NCI-H2196 (cell line): ENCODE data around the gene RENBP.

Source experiments
- DNase-seq: peaks from one replicate; lab custom pipeline; 2025; ENCODE audit not compliant: unreplicated experiment; lab: John Stamatoyannopoulos, UW

Gene RENBP

GRCh38 chrX:153971124-153971449 is 26.6 kb upstream of the RENBP start:
- DNase-seq: peak; percentile 76

- peak; percentile 30 for DNase-seq
Observed at GRCh38 chrX:153970357-153971123, 26.1 kb upstream of the RENBP start.

DNA sequence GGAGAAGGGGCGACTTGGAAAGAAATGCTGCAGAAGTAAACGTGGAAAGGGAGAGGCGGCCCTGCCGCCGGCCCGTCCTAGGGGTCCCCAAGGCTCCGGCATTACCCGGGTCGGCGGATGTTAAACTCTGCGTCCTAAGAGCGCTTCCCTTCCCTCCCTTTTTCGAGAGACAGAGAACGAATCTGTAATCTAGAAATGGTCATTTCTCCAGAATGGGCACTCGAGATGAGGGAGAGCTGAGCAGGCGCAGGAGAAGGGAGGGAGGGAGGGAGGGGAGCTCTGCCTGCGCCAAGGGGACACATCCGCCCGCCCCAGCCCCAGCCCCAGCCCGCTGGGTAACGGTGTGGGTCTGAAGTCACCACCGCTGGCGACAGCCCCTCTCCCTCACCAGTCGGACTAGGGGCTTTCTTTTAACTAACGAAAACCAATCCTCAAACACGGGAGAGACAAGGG is 25.5 kb upstream of the RENBP start:
- DNase-seq: no peak

DNA sequence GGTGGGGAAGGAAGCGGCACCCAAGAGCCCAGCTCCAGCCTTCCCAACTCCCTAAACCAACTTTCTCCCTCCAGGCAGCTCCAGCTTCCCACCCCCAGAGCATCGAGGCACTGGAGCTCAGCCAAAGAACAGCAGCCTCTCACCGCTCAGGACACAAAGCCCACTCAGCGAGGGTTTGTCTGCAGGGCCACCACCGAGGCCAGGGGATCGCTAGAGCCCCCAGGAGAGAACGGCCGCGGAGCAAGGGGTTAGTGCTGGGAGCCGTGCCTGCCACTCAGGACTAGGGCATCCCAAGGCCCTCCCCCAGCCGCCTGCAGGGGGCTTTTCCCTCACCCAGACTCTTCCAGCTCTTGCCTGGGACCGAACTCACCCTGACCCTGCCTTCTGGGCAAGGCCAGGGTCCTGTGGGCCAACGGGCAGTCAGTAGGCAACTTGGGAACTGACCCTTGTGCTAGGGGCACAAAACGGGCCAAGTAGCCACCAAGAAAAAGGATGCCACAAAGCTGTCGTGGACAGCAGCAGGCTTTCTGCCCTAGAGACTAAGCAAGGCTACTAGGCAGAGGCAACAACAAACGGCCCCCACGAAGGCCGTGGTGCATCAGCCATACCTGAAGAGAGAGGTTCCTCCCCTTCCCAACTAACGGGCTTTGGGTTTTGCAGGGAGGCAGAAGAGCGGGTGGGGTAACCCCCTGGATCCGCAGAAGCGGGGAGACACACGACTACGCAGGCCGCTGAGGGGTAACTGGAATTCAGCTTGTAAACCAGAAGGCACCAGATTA is 24.9 kb upstream of the RENBP start:
- DNase-seq: no peak

DNA sequence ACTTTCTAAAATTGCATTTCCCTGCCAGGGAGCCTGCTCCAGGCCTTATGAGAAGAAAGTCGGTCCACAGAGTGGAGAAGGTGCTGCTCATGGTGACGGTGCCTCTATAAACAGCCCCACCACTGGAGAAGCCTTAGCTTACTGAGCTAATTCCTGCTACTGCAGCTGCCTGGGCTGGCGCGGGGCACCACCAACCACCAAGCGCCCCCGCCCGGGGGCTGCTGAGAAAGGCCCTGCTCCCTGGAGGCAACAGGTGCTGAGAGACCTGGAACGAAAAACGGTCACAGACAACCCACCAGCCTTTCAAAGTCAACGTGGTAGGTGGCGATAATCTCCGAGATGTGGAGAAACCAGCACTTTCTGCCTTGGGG is 24.3 kb upstream of the RENBP start:
- DNase-seq: no peak

DNA sequence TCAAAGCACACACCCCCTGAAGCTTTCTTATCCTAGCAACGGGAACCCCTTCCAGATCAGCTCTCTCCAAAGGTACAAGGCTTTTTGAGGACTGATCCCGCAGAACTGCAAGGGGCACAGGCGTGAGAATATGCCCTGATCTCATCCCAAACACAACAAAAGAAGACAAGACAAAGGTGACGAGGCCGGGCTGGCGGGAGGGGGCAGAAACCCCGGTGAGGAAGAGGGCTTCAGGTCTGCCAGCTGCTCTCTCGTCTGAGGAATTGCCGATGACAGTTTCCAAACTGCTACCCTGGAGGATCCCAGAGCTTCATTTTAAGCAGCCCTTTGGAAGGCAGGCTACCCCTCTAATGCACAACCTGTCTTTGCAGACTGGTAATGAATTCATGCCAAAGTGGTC is 23.8 kb upstream of the RENBP start:
- DNase-seq: no peak

DNA sequence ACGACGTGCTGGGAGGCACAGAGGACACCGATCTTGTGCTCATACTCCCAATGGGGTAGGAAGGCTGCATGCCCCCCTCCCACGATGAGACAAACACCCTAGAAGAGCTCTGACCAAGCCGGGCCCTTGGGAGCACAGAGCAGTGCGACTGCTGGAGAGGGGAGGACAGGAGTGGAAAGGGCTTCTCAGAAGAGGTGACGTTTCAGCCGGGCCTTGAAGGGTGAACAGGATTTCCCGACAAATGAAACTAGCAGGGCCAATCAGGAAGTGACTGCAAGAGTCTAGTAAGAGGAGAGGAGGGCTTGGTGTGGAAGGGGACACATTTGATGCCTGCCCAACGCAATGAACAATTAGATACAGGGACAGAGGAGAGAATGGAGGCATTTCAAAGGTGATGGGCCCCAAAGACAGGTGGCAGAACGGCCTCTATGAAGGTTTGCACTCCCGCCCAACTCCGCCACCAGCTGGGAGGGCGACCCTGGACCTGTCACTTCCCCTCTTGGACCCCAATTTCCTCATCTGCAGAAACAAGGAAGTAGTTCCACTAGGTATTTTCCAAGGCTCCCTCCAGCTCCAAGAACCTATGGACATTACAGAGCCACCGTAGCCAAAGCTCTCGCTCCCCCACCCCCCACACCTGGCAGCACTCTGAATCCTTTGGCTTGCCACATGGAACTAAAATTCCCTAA is 23.2 kb upstream of the RENBP start:
- DNase-seq: no peak

DNA sequence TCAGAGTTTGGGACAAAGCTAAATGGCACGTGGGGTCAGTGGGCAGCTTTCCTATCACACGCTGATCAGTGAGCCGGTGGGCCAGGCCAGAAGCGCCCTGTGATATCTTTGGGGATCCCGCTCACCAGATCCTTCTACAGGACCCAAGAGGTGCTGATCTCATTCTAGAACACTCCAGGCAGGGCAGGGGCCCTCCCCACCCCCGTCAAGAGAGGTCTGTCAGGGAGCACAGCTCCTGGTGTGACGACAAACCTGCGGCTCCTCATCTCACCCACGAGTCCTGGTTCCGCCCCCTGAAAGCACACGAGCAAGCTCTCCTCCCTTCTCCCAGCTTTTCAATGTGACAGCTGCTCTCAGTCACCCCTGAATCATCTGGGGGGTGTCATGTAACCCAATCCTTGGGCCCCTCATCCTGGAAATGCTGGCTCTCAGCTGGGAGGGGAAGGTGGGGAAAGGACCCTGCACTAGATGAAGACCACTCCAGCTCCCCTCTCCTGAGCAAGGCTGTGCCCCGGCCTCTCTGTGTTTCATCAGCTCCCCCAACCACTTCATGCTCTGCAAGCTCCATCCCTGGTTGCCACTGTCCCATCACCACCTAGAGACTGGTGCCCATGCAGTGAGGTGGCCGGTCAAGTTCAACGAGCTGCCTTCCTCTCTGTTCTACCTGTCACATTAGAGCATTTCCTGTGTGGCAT is 22.5 kb upstream of the RENBP start:
- DNase-seq: no peak

GRCh38 chrX:153966283-153966688 is 21.8 kb upstream of the RENBP start:
- DNase-seq: no peak

DNA sequence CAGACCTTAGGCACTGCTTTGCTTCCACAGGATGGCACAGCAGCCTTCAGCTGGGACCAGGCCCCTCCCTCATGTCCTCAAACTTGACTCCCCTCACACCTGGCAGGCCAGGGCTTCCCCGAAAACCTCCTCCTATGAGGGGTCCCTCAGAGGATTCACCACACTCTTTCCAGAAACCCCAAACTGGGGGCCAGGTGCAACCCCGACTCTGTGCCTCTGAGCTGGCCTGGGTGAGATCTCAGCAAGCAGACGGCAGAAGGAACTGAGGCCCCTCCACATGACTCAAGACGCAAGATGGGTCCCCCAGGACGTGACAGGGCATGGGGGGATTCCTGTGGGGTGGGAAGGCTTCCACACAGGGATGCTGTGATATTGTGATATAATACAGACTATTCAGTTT is 21.0 kb upstream of the RENBP start:
- DNase-seq: no peak

- no peak for DNase-seq
Observed at GRCh38 chrX:153964105-153964504, 19.7 kb upstream of the RENBP start.

DNA sequence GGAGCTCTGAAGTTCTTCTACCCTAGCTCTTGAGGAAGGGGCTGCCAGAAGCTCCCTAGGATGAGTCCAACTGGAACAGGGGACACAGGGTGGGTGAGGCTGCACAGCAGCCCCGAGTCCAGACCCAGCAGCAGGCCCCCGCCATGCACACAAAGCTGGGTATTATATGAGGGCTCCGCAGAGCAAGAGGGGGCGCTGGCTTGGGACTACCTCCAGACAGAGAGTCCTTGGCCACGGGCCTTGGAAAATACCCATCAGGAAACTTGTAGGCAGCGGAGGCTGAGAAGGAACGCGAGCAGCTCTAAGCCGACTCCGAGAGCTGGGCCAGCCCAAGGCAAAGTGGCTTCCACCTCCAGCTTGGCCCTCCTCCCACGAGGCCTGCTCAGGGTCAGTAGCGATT is 19.1 kb upstream of the RENBP start:
- no peak for DNase-seq

- DNase-seq: no peak
Observed at GRCh38 chrX:153961292-153961691, 16.8 kb upstream of the RENBP start.

DNA sequence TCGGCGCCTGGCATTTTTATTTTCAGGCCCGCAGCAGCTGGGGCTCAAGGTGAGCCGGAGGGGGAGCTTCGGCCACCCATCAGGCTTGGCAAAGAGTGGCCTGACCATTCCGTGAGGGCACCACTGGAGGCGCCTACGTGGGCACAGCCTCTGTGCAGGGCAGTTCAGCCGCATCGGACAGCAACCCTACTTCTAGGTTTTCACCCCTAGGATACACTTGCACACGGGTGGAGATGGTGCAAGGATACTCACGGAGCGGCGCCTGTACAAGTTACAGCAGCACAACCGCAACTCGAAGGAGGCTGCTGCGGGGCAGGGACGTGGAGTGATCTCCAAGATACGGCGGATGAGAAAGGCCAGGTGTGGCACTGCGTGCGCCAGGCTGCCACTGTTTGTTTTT is 16.3 kb upstream of the RENBP start:
- DNase-seq: no peak

- no peak for DNase-seq
Observed at GRCh38 chrX:153960077-153960476, 15.6 kb upstream of the RENBP start.

DNA sequence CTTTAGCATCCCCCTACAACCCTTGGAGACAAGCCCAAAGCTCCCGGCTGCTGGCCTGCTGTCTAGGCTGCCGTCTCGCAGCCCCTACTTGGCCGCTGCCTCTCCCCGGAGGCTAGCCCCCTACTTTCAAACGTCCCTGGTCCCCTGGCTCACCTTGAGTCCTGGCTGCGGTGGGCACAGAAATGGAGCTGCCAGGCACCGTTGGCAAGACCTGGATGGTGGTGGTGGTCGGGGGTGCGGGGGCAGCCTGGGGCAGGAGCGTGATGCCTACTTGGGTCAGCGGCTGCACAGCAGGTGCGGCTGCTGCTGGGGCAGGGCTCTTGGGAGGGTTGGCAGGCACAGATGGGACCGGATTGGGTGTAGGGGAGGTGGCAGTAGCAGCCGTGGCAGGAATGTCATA is 15.2 kb upstream of the RENBP start:
- DNase-seq: no peak

GRCh38 chrX:153958605-153959004 is 14.2 kb upstream of the RENBP start:
- DNase-seq: no peak

GRCh38 chrX:153957224-153957623 is 12.8 kb upstream of the RENBP start:
- no peak for DNase-seq

DNA sequence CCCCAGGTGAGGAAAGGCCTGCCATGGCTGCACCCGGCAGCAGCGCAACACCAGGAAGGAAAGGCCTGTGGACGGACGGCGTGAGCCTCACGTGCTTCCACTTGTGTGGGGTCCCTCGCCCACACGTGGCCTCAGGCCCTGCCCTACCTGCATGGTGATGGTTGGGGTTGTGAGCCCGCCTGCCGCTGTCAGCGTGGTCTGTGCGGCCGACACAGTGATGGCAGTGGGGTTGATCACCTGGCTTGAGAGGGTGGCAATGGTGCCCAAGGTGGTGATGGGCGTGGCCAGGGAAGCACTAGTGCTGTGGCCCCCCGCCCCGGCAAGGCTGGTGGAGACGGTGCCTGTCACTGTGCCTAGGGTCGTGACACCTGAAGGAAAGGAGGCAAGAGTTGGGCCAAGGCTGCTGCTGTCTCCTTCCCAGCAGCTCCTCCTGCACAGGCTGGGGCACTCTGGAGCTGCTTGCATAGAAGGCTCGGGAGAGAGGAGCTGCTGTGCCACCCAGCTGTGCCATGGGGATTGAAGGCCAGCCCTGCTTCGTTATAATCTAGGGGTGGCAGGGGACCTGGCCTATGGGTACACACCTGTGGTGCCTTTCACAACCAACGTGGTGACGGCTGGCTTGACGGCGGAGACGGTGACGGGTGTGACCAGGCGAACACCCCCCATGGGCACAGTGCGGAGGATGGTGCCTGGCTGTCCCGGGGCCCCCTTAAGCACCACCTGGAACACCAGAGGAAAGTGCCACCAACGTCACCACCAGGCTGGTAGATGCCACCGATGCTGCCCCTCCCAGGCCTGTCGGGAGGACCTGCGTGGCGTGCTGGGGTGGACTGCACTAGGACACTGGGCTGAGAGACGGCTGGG is 11.8 kb upstream of the RENBP start:
- DNase-seq: no peak

GRCh38 chrX:153955228-153955732 is 10.8 kb upstream of the RENBP start:
- DNase-seq: no peak
